WTC11 (cell line): Measurements from ENCODE around the gene UGT1A10.

Experiments
- TEAD4 ChIP-seq: sonication (generic); formaldehyde crosslinking; IDR thresholded peaks from 2 replicates; pipeline ENCODE4 v1.8.0; 2022; ENCODE audit warnings: mild to moderate bottlenecking, missing genetic modification reagents
- ZNF219 ChIP-seq: sonication (generic); formaldehyde crosslinking; IDR thresholded peaks from 2 replicates; pipeline ENCODE4 v1.8.0; 2023; ENCODE audit warnings: missing genetic modification reagents, mild to moderate bottlenecking, borderline replicate concordance
- TF ChIP-seq, protein P1 (sequence below): fragments of 200-600 bp; IDR thresholded peaks from 2 replicates; pipeline ENCODE4 v1.8.0; 2022; ENCODE audit warnings: antibody characterized with exemption
- TF ChIP-seq, protein P2 (sequence below): sonication (generic); formaldehyde crosslinking; IDR thresholded peaks from 2 replicates; pipeline ENCODE4 v1.8.0; 2022; ENCODE audit warnings: mild to moderate bottlenecking, missing genetic modification reagents
- TF ChIP-seq, protein P3 (sequence below): sonication (generic); formaldehyde crosslinking; conservative IDR thresholded peaks from 2 replicates; pipeline ENCODE4 v1.8.1; 2022; ENCODE audit warnings: mild to moderate bottlenecking, missing genetic modification reagents
- TF ChIP-seq, protein P4 (sequence below): sonication (generic); formaldehyde crosslinking; IDR thresholded peaks from 2 replicates; pipeline ENCODE4 v1.8.1; 2022; ENCODE audit warnings: mild to moderate bottlenecking, missing genetic modification reagents, moderate library complexity, borderline replicate concordance
- TF ChIP-seq, protein P5 (sequence below): sonication (generic); formaldehyde crosslinking; IDR thresholded peaks from 2 replicates; pipeline ENCODE4 v1.8.1; 2023; ENCODE audit warnings: mild to moderate bottlenecking, missing genetic modification reagents, moderate library complexity

DNA sequence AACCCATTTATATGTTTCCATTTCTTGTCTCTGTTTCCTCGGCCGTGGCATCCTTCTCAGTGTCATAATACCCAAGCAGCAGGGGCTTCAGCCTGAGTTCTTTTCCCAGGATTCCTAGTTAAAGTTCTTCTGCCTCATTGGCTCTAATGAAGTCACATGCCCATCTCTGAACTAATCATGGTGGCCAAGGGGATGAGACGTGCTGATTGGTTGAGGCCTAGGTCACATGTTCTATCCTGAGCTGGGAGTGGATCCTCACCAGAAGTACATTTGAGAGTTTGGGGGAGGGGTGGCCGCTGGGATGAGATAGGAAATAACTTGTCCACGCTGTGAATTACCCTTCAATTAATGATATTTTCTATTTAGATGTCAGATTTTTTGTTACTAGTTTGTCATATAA, 72.7 kb downstream of the UGT1A10 start:
- TF ChIP-seq, protein P1, sequence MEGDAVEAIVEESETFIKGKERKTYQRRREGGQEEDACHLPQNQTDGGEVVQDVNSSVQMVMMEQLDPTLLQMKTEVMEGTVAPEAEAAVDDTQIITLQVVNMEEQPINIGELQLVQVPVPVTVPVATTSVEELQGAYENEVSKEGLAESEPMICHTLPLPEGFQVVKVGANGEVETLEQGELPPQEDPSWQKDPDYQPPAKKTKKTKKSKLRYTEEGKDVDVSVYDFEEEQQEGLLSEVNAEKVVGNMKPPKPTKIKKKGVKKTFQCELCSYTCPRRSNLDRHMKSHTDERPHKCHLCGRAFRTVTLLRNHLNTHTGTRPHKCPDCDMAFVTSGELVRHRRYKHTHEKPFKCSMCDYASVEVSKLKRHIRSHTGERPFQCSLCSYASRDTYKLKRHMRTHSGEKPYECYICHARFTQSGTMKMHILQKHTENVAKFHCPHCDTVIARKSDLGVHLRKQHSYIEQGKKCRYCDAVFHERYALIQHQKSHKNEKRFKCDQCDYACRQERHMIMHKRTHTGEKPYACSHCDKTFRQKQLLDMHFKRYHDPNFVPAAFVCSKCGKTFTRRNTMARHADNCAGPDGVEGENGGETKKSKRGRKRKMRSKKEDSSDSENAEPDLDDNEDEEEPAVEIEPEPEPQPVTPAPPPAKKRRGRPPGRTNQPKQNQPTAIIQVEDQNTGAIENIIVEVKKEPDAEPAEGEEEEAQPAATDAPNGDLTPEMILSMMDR, result no peak
- TF ChIP-seq, protein P2, sequence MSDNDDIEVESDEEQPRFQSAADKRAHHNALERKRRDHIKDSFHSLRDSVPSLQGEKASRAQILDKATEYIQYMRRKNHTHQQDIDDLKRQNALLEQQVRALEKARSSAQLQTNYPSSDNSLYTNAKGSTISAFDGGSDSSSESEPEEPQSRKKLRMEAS (CRISPR knock-in tag), result no peak
- TF ChIP-seq ZNF219 (CRISPR knock-in tag) (no peak), TEAD4 (no peak)
- TF ChIP-seq, protein P3, sequence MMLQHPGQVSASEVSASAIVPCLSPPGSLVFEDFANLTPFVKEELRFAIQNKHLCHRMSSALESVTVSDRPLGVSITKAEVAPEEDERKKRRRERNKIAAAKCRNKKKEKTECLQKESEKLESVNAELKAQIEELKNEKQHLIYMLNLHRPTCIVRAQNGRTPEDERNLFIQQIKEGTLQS (CRISPR knock-in tag), result no peak
- TF ChIP-seq, protein P4, sequence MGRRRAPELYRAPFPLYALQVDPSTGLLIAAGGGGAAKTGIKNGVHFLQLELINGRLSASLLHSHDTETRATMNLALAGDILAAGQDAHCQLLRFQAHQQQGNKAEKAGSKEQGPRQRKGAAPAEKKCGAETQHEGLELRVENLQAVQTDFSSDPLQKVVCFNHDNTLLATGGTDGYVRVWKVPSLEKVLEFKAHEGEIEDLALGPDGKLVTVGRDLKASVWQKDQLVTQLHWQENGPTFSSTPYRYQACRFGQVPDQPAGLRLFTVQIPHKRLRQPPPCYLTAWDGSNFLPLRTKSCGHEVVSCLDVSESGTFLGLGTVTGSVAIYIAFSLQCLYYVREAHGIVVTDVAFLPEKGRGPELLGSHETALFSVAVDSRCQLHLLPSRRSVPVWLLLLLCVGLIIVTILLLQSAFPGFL (CRISPR knock-in tag), result no peak
- TF ChIP-seq, protein P5, sequence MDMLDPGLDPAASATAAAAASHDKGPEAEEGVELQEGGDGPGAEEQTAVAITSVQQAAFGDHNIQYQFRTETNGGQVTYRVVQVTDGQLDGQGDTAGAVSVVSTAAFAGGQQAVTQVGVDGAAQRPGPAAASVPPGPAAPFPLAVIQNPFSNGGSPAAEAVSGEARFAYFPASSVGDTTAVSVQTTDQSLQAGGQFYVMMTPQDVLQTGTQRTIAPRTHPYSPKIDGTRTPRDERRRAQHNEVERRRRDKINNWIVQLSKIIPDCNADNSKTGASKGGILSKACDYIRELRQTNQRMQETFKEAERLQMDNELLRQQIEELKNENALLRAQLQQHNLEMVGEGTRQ (CRISPR knock-in tag), result peak; percentile 60; the same call in 1 of the 2 replicates
